Sigmoid colon (tissue), 7 donors: ENCODE measurements around the gene APBA3. TPM values are rescaled to one million over a fixed set of nuclear protein-coding genes. Genes with fewer than 3 reads are reported as not detected.

Source experiments
- DNase-seq: peaks from one replicate; pipeline ENCODE4 v3.0.0-alpha.2; 2019
- H3K27ac ChIP-seq, 4 donors: fragments of 200-600 bp; sonication (generic); one replicate each; pipeline ENCODE4 v1.5.1; 2016 to 2019; ENCODE audit warnings: mild to moderate bottlenecking in 1 of 4
- H3K27me3 ChIP-seq, 3 donors: fragments of 200-600 bp; sonication (generic); one replicate each; pipeline ENCODE4 v1.5.1; 2019; ENCODE audit warnings: mild to moderate bottlenecking in 1 of 3
- H3K36me3 ChIP-seq, 4 donors: fragments of 200-600 bp; sonication (generic); one replicate each; pipeline ENCODE4 v1.5.1; 2016 to 2019
- H3K4me1 ChIP-seq, 4 donors: fragments of 200-600 bp; sonication (generic); one replicate each; pipeline ENCODE4 v1.5.1; 2017 to 2019
- H3K4me3 ChIP-seq, 4 donors: fragments of 200-600 bp; sonication (generic); one replicate each; pipeline ENCODE4 v1.5.1; 2017 to 2019; ENCODE audit warnings: mild to moderate bottlenecking in 2 of 4, moderate library complexity in 1 of 4
- H3K9me3 ChIP-seq, 4 donors: fragments of 200-600 bp in 3 of 4; sonication (generic) in 3 of 4; one replicate each; pipeline versions ENCODE4 v1.5.1 to v1.6.1; 2013 to 2019
- EP300 ChIP-seq, 4 donors: sonication (generic); formaldehyde crosslinking; IDR thresholded peaks; one replicate each; pipeline ENCODE4 v1.6.1; 2017; ENCODE audit warnings: antibody characterized with exemption in 4 of 4
- POLR2A ChIP-seq, 2 donors: fragments of 450-650 bp; IDR thresholded peaks; one replicate each; pipeline ENCODE4 v1.6.1; 2016; ENCODE audit warnings: antibody characterized with exemption in 2 of 2, mild to moderate bottlenecking in 2 of 2, moderate library complexity in 2 of 2
- POLR2AphosphoS5 ChIP-seq, 4 donors: sonication (generic); formaldehyde crosslinking; IDR thresholded peaks; one replicate each; pipeline ENCODE4 v1.6.1; 2017; ENCODE audit warnings: antibody characterized with exemption in 4 of 4
- WGBS, 2 donors: extraction: QIAGEN DNeasy Blood & Tissue Kit; methylation state at CpG; one replicate each; pipeline ENCODE4 v1.1.7; 2013; 5-methylcytosine and 5-hydroxymethylcytosine counted together
- intact Hi-C: fragments of 100-400 bp; cut with DNase I; formaldehyde crosslinking; loops from one replicate; pipeline ENCODE4 v1.15.1; 2023
- polyA plus RNA-seq, 3 donors: library from polyadenylated mRNA; stranded (reverse); fragments of 200-250 nt; gene quantifications; one replicate each; pipeline ENCODE4 v1.2.3, GENCODE V29; 2013
- total RNA-seq, 4 donors: library from RNA; depleted of rRNA; stranded (reverse); fragments of >200 nt; gene quantifications; one replicate each; pipeline ENCODE4 v1.1.0, GENCODE V29; 2016
- TF ChIP-seq, protein P1 (sequence below), 4 experiments: fragments of 450-650 bp in 3 of 4; fragments of 200-600 bp in 1 of 4; IDR thresholded peaks; one replicate each; pipeline ENCODE4 v1.5.1; 2016 to 2019; ENCODE audit warnings: antibody characterized with exemption in 4 of 4, mild to moderate bottlenecking in 3 of 4, moderate library complexity in 2 of 4
- donor health status: healthy with polysubstance abuse.
- donor health status: Bipolar disorder and iron deficiency.
- donor health status: healthy.

APBA3 gene
- total and polyA plus RNA-seq, 7 donors = 12.0 to 42.9 (median 17.8) TPM

DNA sequence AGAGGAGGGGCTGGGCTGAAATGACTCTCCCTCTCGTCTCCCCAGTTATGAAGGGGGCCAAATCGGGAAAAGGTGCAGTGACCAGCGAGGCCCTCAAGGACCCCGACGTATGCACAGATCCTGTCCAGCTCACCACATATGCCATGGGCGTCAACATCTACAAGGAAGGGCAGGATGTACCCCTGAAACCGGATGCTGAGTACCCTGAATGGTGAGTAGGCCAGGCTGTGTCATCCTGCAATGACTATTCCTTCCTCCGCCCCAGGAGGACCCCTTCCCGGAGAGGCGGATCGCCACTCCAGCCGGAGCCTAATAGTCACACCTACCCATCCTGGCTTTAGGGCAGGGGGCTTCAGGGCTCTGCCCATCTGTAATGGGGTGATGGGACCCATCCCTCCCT, 3.6 kb upstream of the APBA3 start:
- Histone ChIP-seq H3K4me1 (peaks cover 0 to 30% (median 23%) of the 10 kb centered on the region in 4 donors), H3K9me3 (no peaks in the 10 kb centered on the region), H3K4me3 (no peak overlapping the region), H3K36me3 (peaks cover 13 to 43% (median 27%) of the 10 kb centered on the region in 4 donors), H3K27me3 (no peaks in the 10 kb centered on the region), H3K27ac (no peak overlapping the region)
- intact Hi-C loops = no loop called here
- TF ChIP-seq, protein P1, sequence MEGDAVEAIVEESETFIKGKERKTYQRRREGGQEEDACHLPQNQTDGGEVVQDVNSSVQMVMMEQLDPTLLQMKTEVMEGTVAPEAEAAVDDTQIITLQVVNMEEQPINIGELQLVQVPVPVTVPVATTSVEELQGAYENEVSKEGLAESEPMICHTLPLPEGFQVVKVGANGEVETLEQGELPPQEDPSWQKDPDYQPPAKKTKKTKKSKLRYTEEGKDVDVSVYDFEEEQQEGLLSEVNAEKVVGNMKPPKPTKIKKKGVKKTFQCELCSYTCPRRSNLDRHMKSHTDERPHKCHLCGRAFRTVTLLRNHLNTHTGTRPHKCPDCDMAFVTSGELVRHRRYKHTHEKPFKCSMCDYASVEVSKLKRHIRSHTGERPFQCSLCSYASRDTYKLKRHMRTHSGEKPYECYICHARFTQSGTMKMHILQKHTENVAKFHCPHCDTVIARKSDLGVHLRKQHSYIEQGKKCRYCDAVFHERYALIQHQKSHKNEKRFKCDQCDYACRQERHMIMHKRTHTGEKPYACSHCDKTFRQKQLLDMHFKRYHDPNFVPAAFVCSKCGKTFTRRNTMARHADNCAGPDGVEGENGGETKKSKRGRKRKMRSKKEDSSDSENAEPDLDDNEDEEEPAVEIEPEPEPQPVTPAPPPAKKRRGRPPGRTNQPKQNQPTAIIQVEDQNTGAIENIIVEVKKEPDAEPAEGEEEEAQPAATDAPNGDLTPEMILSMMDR (IDR thresholded peaks at IDR 0.05) = no peak
- TF ChIP-seq EP300 (IDR thresholded peaks at IDR 0.05) (no peak), POLR2A (IDR thresholded peaks at IDR 0.05) (no peak), POLR2AphosphoS5 (IDR thresholded peaks at IDR 0.05) (no peak)
- WGBS, 2 donors = 93 to 95% methylated on average over 12 of the region's 12 CpGs
- DNase-seq = no peak

DNA sequence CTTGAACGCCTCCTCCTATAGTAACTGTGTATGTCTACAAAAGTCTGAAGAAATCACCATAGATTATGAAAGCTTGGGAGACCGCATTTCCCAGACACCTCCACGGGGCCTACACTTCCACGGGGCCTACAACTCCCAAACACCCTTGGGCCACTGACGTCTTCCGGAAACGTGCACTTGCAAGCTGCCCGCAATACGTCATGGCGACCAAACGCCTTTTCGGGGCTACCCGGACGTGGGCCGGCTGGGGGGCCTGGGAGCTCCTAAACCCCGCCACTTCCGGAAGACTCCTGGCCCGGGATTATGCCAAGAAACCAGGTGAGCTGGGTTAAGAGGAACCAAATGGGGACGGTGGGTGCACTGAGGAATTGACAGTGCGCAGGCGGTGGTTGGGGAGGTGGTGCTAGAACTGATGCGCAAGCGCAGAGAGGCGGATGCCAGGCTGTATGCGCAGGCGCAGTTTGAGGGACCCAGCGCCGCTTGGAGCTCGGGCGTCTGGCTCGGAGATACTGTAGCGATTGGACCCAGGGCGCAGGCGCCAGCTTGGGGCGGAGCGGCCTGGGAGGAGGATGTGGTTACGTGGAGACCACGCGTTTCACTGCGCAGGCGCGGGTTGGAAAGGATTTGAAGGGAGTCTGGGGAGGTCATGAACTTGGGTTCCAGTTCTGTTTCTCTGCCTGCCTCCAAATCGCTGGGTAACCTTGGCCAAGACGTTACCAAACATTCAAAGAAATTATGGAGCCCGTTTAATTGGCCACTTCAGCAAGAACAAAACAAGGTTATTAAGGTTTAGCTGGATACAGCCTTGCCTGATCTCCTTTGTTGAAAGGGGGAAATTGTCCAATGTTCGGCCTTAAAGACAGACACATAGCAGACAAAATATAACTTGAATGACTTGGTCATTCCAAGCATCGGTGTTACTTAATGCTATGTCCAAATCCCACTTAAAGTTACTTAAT, 1.3 kb upstream of the APBA3 start, which contains the start of gene MRPL54:
TSS of gene MRPL54 (plus strand) at position 182 of the 959 bp plus-strand sequence. CDS start at position 201, 19 bp downstream.
- Histone ChIP-seq H3K27ac (peak within 1 kb of the TSS; percentile 95 to 98 (median 96)), H3K9me3 (no peaks in the 10 kb centered on the region), H3K4me1 (peaks cover 0 to 46% (median 37%) of the 10 kb centered on the region in 4 donors), H3K36me3 (peaks cover 7 to 52% (median 25%) of the 10 kb centered on the region in 4 donors), H3K4me3 (peak within 1 kb of the TSS; percentile 78 to 92 (median 88)), H3K27me3 (no peaks in the 10 kb centered on the region)
- 3% methylated on average over 47 of the region's 47 CpGs for WGBS, 2 donors
- intact Hi-C loops = loop anchor here (5.0 kb wide), 2 partner anchors 95 to 210 kb away; partner anchors contain the start of gene DAPK3
- peak in 1 of 2 donors; percentile 73 for TF ChIP-seq POLR2A (IDR thresholded peaks at IDR 0.05)
- TF ChIP-seq, protein P1 (IDR thresholded peaks at IDR 0.05) = no peak
- peak in 1 of 4 donors; percentile 44 for TF ChIP-seq EP300 (IDR thresholded peaks at IDR 0.05)
- TF ChIP-seq POLR2AphosphoS5 (IDR thresholded peaks at IDR 0.05) = peak; percentile 76 to 90 (median 88)
- DNase-seq = peak; percentile 100

DNA sequence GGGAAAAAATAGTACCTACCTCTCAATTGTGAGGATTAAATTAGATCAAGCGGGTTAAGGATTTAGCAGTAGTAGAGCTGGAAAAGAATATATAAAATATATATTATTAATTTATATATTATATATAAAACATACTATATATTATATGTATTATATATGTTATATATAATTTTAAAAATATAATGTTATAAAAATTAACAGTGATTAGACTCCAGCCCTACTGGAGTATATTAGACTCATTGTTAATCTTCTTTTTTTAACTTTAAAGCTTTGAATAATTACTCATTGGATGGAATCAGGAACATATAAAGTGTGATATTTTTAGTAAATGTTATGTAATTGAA, 610 bp upstream of the APBA3 start:
- no peaks in the 10 kb centered on the region for H3K9me3 ChIP-seq
- peaks cover under 1 to 52% (median 20%) of the 10 kb centered on the region in 4 donors for H3K36me3 ChIP-seq
- no peaks in the 10 kb centered on the region for H3K27me3 ChIP-seq
- peak overlapping the region; percentile 95 to 98 (median 96) for H3K27ac ChIP-seq
- peak overlapping the region in 2 of 4 donors; percentile 63 to 72 for H3K4me3 ChIP-seq
- H3K4me1 ChIP-seq = peaks cover 0 to 46% (median 37%) of the 10 kb centered on the region in 4 donors
- DNase-seq = no peak
- 29 to 85% methylated on average over 1 of the region's 1 CpG for WGBS, 2 donors
- no peak for TF ChIP-seq POLR2A (IDR thresholded peaks at IDR 0.05)
- TF ChIP-seq POLR2AphosphoS5 (IDR thresholded peaks at IDR 0.05) = no peak
- TF ChIP-seq, protein P1 (IDR thresholded peaks at IDR 0.05) = no peak
- no peak for TF ChIP-seq EP300 (IDR thresholded peaks at IDR 0.05)
- intact Hi-C loops = loop anchor here (5.0 kb wide), 2 partner anchors 95 to 210 kb away; partner anchors contain the start of gene DAPK3

DNA sequence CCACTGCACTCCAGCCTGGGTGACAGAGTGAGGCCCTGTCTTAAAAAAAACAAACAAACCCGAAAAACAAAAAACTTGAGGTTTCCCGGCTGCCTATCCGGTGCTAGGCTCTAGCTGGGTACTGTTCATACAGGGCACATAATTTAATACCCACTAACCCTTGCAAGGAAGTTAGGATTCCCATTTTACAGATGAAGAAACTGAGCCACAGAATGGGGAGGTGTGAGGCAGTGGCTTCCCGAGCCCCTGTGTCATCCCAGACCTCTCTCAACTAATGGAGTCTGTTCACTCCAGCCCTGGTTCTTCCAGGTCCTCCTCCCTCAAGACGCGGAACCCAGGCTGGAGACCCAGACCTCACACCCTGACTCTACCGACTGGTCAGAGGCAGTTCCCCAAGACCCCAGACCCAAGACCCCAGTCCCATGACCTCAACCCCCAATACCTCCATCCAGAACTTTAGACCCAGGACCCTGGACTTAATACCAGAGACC, 576 bp downstream of the APBA3 start:
- 18 to 31% methylated on average over 7 of the region's 7 CpGs for WGBS, 2 donors
- Histone ChIP-seq H3K4me1 (peaks cover 0 to 46% (median 37%) of the 10 kb centered on the region in 4 donors), H3K9me3 (no peaks in the 10 kb centered on the region), H3K4me3 (peak overlapping the region; percentile 78 to 92 (median 88)), H3K27ac (peak overlapping the region; percentile 95 to 98 (median 96)), H3K27me3 (no peaks in the 10 kb centered on the region), H3K36me3 (peaks cover 0 to 45% (median 10%) of the 10 kb centered on the region in 4 donors)
- no peak for DNase-seq
- intact Hi-C loops = loop anchor here (5.0 kb wide), 2 partner anchors 94 to 211 kb away; partner anchors contain the start of gene DAPK3
- no peak for TF ChIP-seq POLR2A (IDR thresholded peaks at IDR 0.05)
- TF ChIP-seq, protein P1 (IDR thresholded peaks at IDR 0.05) = no peak
- no peak for TF ChIP-seq POLR2AphosphoS5 (IDR thresholded peaks at IDR 0.05)
- TF ChIP-seq EP300 (IDR thresholded peaks at IDR 0.05) = no peak
